GM12878 (cell line): ENCODE data around the gene PARD6B. TPM values are rescaled to one million over a fixed set of nuclear protein-coding genes. Genes with fewer than 3 reads are reported as not detected.

ENCODE experiments used
- ATAC-seq: fragments of 200-7000 bp; cut with Tn5 transposase; 3 replicates; pipeline ENCODE4 v1.9.1; 2020; ENCODE audit warnings: mild to moderate bottlenecking, moderate library complexity
- BruUV-seq: library from RNA; stranded (reverse); fragments of 400-500 nt; replicated peaks from 2 replicates; lab custom pipeline; 2021; lab: Mats Ljungman, UMichigan
- CTCF ChIA-PET: fragments of 300-600 bp; sonication (Branson Sonifier 250); formaldehyde crosslinking; extraction: SDS; loops from one replicate; lab custom pipeline; 2021; ENCODE audit warnings: inconsistent platforms; lab: Yijun Ruan, JAX
- POLR2A ChIA-PET: fragments of 350-600 bp; formaldehyde crosslinking; extraction: SDS; loops from one replicate; lab custom pipeline; 2021; ENCODE audit warnings: inconsistent platforms; lab: Charles Lee
- RAD21 ChIA-PET: fragments of 300-600 bp; sonication (Branson Sonifier 250); formaldehyde crosslinking; loops from one replicate; lab custom pipeline; 2023; ENCODE audit warnings: antibody characterized with exemption; ENCODE audit not compliant: unreplicated experiment; lab: Charles Lee
- SMC1A ChIA-PET: fragments of 300-600 bp; sonication (Branson Sonifier 250); formaldehyde crosslinking; loops from one replicate; lab custom pipeline; 2023; ENCODE audit not compliant: unreplicated experiment, uncharacterized antibody; lab: Charles Lee
- DNase-seq: peaks from one replicate; pipeline ENCODE4 v3.0.0-alpha.2; 2011; ENCODE audit warnings: low read depth, low spot score
- FAIRE-seq: peaks from 3 replicates; lab custom pipeline; 2011; peaks lifted over from hg19 to GRCh38; lab: Jason Lieb, UNC
- H2AFZ ChIP-seq: 2 replicates; pipeline ENCODE4 v1.6.0; 2011; ENCODE audit warnings: low read depth, low read length, control low read depth; ENCODE audit not compliant: control insufficient read depth
- H3K27ac ChIP-seq: 2 replicates; pipeline ENCODE4 v1.5.1; 2011; ENCODE audit warnings: control low read depth; ENCODE audit not compliant: control insufficient read depth, insufficient read depth
- H3K27me3 ChIP-seq, 2 experiments: replicated peaks in 1 of 2; 2 replicates each; pipeline versions ENCODE4 v1.6.0 to v1.6.1; 2011; ENCODE audit warnings: low read length in 1 of 2; ENCODE audit not compliant: control insufficient read depth in 2 of 2, insufficient read depth in 2 of 2
- H3K36me3 ChIP-seq, 2 experiments: 2 replicates each; pipeline ENCODE4 v1.5.1; 2011; ENCODE audit warnings: low read length in 1 of 2; ENCODE audit not compliant: control insufficient read depth in 2 of 2, insufficient read depth in 2 of 2
- H3K4me1 ChIP-seq: 2 replicates; pipeline ENCODE4 v1.6.1; 2011; ENCODE audit warnings: mild to moderate bottlenecking, low read length, moderate library complexity, mixed read lengths; ENCODE audit not compliant: control insufficient read depth, insufficient read depth
- H3K4me2 ChIP-seq: 2 replicates; pipeline ENCODE4 v1.6.0; 2011; ENCODE audit warnings: control low read depth; ENCODE audit not compliant: control insufficient read depth, insufficient read depth
- H3K4me3 ChIP-seq: fragments of 200-600 bp; sonication (generic); 2 replicates; pipeline ENCODE4 v1.5.1; 2016
- H3K79me2 ChIP-seq: 2 replicates; pipeline ENCODE4 v1.6.0; 2011; ENCODE audit warnings: low read length; ENCODE audit not compliant: control insufficient read depth, insufficient read depth
- H3K9ac ChIP-seq: 2 replicates; pipeline ENCODE4 v1.8.0; 2011; ENCODE audit warnings: low read length, control low read depth, mixed read lengths; ENCODE audit not compliant: control insufficient read depth, insufficient read depth
- H3K9me3 ChIP-seq: replicated peaks from 3 replicates; pipeline ENCODE4 v1.5.1; 2011; ENCODE audit warnings: mild to moderate bottlenecking, low read length; ENCODE audit not compliant: control insufficient read depth, insufficient read depth
- H4K20me1 ChIP-seq: 2 replicates; pipeline ENCODE4 v1.6.0; 2011; ENCODE audit not compliant: control insufficient read depth, insufficient read depth
- ASH2L ChIP-seq: fragments of 300-600, 200-600 bp; sonication (generic); IDR thresholded peaks from 2 replicates; pipeline ENCODE4 v1.6.1; 2017; ENCODE audit warnings: low read depth, mild to moderate bottlenecking, borderline replicate concordance
- BACH1 ChIP-seq: fragments of 450-650 bp; IDR thresholded peaks from 2 replicates; pipeline ENCODE4 v1.6.1; 2017; ENCODE audit warnings: mild to moderate bottlenecking, borderline replicate concordance
- BRCA1 ChIP-seq: IDR thresholded peaks from 2 replicates; pipeline ENCODE4 v1.6.1; 2011; ENCODE audit warnings: low read depth, low read length, improper control_type of control experiment
- CBFB ChIP-seq: IDR thresholded peaks from 2 replicates; pipeline ENCODE4 v1.6.1; 2016; ENCODE audit warnings: antibody characterized with exemption, low read depth
- EZH2 ChIP-seq: IDR thresholded peaks from 2 replicates; pipeline ENCODE4 v1.6.1; 2012; ENCODE audit warnings: low read depth, mild to moderate bottlenecking, control low read depth, inconsistent platforms, low read length, borderline replicate concordance; ENCODE audit not compliant: control insufficient read depth
- GABPA ChIP-seq: IDR thresholded peaks from 2 replicates; pipeline ENCODE4 v1.6.1; 2014; ENCODE audit warnings: antibody characterized with exemption, low read depth, mild to moderate bottlenecking, inconsistent platforms
- GATAD2B ChIP-seq: fragments of 450-650 bp; conservative IDR thresholded peaks from 2 replicates; pipeline ENCODE4 v1.6.1; 2017; ENCODE audit warnings: low read depth, mild to moderate bottlenecking, moderate library complexity
- HDAC2 ChIP-seq: fragments of 200-600 bp; sonication (generic); IDR thresholded peaks from 2 replicates; pipeline ENCODE4 v1.6.1; 2017
- NRF1 ChIP-seq: conservative IDR thresholded peaks from 2 replicates; pipeline ENCODE4 v1.6.1; 2011; ENCODE audit warnings: mild to moderate bottlenecking, low read depth, low read length, improper control_type of control experiment
- RAD51 ChIP-seq: fragments of 450-650 bp; IDR thresholded peaks from 2 replicates; pipeline ENCODE4 v1.6.1; 2016; ENCODE audit warnings: moderate library complexity, mild to moderate bottlenecking, inconsistent platforms
- RB1 ChIP-seq: fragments of 450-650 bp; formaldehyde crosslinking; IDR thresholded peaks from 2 replicates; pipeline ENCODE4 v1.6.1; 2017; ENCODE audit warnings: mild to moderate bottlenecking, borderline replicate concordance
- SIX5 ChIP-seq: IDR thresholded peaks from 2 replicates; pipeline ENCODE4 v1.6.1; 2011; ENCODE audit warnings: mild to moderate bottlenecking, low read depth, low read length, moderate library complexity; ENCODE audit not compliant: severe bottlenecking
- TCF7 ChIP-seq: IDR thresholded peaks from 2 replicates; pipeline ENCODE4 v1.6.1; 2014; ENCODE audit warnings: antibody characterized with exemption, borderline replicate concordance
- WGBS: methylation state at CpG from one replicate; pipeline ENCODE4 v1.1.6; 2016; ENCODE audit warnings: low lambda C conversion rate; ENCODE audit not compliant: insufficient replicate concordance, insufficient coverage; ENCODE audit errors: missing lambda C conversion rate; 5-methylcytosine and 5-hydroxymethylcytosine counted together
- in situ Hi-C: fragments of 300-500 bp; cut with MboI; formaldehyde crosslinking; loops from 9 replicates; pipeline ENCODE4 v1.14.3; 2018; ENCODE audit warnings: mixed read lengths
- intact Hi-C: fragments of 100-400 bp; cut with micrococcal nuclease; formaldehyde crosslinking; loops from one replicate; pipeline ENCODE4 v1.14.2; 2022; ENCODE audit not compliant: unreplicated experiment
- polyA plus RNA-seq, 11 experiments: library from polyadenylated mRNA; depleted of rRNA in 4 of 11; unstranded in 6 of 11; stranded (reverse) in 5 of 11; fragments of >200 nt; fragmentation: Nextera tagmentation in 4 of 11; fragmentation: Illumina TruSeq in 1 of 11; extraction: Ambion mirVana in 4 of 11; extraction: Trizol in 1 of 11; gene quantifications; 1 replicate in 1 of 11; 2 replicates in 10 of 11; pipeline versions ENCODE4 v1.2.1 to v1.2.3, GENCODE V29; 2011 to 2016; ENCODE audit warnings: inconsistent platforms in 2 of 11, missing spikeins in 2 of 11, low read depth in 1 of 11
- total RNA-seq, 4 experiments: library from RNA; depleted of rRNA in 3 of 4; stranded (reverse); fragments of >200 nt in 3 of 4; fragmentation: Illumina TruSeq in 1 of 4; extraction: Trizol in 1 of 4; gene quantifications; 2 replicates each; pipeline versions ENCODE4 v1.2.1 to v1.2.3, GENCODE V29; 2013 to 2021
- TF ChIP-seq, protein P1 (sequence below): fragments of 450-650 bp; IDR thresholded peaks from 2 replicates; pipeline ENCODE4 v1.6.1; 2017; ENCODE audit warnings: mild to moderate bottlenecking, moderate library complexity
- TF ChIP-seq, protein P2 (sequence below): IDR thresholded peaks from 2 replicates; pipeline ENCODE4 v1.6.1; 2012; ENCODE audit warnings: improper control_type of control experiment, low read depth, low read length; ENCODE audit not compliant: insufficient replicate concordance

The PARD6B gene
- total and polyA plus RNA-seq, 10 of the 15 experiments (the other 5 are each of a cell fraction or from before 2014, with no cell fraction given), result 0.57 to 4.7 (median 2.0) TPM

DNA sequence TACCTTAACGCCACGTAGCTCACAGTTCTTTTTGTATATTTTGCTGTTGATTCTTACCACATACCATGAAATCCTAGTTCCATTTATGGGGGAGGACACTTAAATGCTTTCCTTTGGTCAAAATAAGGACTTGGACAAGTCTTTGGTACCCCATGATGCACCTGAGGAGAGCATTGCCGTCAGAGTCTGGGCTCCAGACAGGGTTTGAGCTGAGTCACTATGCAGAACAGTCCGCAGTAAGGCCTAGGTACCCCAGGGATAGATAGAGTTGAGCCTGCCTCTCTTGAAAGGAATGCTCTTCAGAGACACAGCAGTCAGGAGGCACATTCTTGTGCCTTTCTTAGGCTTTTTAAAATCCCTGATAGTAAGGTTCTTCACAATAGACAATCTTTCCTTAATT lies 6.0 kb downstream of the PARD6B start:
- no peak for FAIRE-seq
- Histone ChIP-seq H3K27ac (no peak overlapping the region), H3K27me3 (no peaks in the 10 kb centered on the region), H3K36me3 (no peaks in the 10 kb centered on the region), H3K9ac (no peak overlapping the region), H3K79me2 (peaks cover 1% of the 10 kb centered on the region), H3K9me3 (no peaks in the 10 kb centered on the region), H3K4me1 (no peaks in the 10 kb centered on the region), H3K4me3 (no peak overlapping the region), H3K4me2 (no peak overlapping the region), H2AFZ (no peak overlapping the region), H4K20me1 (no peaks in the 10 kb centered on the region)
- no TSS peak for BruUV-seq
- ChIA-PET POLR2A (interaction anchor here (0.6 kb wide), 1 partner anchor 407 kb away, joined by 8 read pairs; no protein-coding TSS in a partner anchor), CTCF (interaction anchor here (3.7 kb wide), 1 partner anchor 12 kb away, joined by 18 read pairs; no protein-coding TSS in a partner anchor), RAD21 (no interaction called here), SMC1A (interaction anchor here (0.8 kb wide), 1 partner anchor 12 kb away, joined by 3 read pairs; no protein-coding TSS in a partner anchor)
- in situ Hi-C loops, result no loop called here
- 92% methylated on average over 4 of the region's 4 CpGs for WGBS
- ATAC-seq, result no peak
- intact Hi-C loops, result loop anchor here (10.0 kb wide), 1 partner anchor 553 kb away; no protein-coding TSS in a partner anchor
- no peak for DNase-seq
- no peak for TF ChIP-seq SIX5
- TF ChIP-seq RAD51, result no peak
- no peak for TF ChIP-seq EZH2
- TF ChIP-seq, protein P1, sequence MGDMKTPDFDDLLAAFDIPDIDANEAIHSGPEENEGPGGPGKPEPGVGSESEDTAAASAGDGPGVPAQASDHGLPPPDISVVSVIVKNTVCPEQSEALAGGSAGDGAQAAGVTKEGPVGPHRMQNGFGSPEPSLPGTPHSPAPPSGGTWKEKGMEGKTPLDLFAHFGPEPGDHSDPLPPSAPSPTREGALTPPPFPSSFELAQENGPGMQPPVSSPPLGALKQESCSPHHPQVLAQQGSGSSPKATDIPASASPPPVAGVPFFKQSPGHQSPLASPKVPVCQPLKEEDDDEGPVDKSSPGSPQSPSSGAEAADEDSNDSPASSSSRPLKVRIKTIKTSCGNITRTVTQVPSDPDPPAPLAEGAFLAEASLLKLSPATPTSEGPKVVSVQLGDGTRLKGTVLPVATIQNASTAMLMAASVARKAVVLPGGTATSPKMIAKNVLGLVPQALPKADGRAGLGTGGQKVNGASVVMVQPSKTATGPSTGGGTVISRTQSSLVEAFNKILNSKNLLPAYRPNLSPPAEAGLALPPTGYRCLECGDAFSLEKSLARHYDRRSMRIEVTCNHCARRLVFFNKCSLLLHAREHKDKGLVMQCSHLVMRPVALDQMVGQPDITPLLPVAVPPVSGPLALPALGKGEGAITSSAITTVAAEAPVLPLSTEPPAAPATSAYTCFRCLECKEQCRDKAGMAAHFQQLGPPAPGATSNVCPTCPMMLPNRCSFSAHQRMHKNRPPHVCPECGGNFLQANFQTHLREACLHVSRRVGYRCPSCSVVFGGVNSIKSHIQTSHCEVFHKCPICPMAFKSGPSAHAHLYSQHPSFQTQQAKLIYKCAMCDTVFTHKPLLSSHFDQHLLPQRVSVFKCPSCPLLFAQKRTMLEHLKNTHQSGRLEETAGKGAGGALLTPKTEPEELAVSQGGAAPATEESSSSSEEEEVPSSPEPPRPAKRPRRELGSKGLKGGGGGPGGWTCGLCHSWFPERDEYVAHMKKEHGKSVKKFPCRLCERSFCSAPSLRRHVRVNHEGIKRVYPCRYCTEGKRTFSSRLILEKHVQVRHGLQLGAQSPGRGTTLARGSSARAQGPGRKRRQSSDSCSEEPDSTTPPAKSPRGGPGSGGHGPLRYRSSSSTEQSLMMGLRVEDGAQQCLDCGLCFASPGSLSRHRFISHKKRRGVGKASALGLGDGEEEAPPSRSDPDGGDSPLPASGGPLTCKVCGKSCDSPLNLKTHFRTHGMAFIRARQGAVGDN, result no peak
- no peak for TF ChIP-seq CBFB
- no peak for TF ChIP-seq BACH1
- no peak for TF ChIP-seq NRF1
- no peak for TF ChIP-seq RB1
- no peak for TF ChIP-seq TCF7
- TF ChIP-seq, protein P2, sequence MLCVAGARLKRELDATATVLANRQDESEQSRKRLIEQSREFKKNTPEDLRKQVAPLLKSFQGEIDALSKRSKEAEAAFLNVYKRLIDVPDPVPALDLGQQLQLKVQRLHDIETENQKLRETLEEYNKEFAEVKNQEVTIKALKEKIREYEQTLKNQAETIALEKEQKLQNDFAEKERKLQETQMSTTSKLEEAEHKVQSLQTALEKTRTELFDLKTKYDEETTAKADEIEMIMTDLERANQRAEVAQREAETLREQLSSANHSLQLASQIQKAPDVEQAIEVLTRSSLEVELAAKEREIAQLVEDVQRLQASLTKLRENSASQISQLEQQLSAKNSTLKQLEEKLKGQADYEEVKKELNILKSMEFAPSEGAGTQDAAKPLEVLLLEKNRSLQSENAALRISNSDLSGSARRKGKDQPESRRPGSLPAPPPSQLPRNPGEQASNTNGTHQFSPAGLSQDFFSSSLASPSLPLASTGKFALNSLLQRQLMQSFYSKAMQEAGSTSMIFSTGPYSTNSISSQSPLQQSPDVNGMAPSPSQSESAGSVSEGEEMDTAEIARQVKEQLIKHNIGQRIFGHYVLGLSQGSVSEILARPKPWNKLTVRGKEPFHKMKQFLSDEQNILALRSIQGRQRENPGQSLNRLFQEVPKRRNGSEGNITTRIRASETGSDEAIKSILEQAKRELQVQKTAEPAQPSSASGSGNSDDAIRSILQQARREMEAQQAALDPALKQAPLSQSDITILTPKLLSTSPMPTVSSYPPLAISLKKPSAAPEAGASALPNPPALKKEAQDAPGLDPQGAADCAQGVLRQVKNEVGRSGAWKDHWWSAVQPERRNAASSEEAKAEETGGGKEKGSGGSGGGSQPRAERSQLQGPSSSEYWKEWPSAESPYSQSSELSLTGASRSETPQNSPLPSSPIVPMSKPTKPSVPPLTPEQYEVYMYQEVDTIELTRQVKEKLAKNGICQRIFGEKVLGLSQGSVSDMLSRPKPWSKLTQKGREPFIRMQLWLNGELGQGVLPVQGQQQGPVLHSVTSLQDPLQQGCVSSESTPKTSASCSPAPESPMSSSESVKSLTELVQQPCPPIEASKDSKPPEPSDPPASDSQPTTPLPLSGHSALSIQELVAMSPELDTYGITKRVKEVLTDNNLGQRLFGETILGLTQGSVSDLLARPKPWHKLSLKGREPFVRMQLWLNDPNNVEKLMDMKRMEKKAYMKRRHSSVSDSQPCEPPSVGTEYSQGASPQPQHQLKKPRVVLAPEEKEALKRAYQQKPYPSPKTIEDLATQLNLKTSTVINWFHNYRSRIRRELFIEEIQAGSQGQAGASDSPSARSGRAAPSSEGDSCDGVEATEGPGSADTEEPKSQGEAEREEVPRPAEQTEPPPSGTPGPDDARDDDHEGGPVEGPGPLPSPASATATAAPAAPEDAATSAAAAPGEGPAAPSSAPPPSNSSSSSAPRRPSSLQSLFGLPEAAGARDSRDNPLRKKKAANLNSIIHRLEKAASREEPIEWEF, result no peak
- no peak for TF ChIP-seq BRCA1
- TF ChIP-seq GATAD2B, result no peak
- TF ChIP-seq ASH2L, result no peak
- no peak for TF ChIP-seq HDAC2
- no peak for TF ChIP-seq GABPA
